Stimulated activated naive CD4-positive, alpha-beta T cell (primary cell): Measurements from ENCODE around the gene GOLGB1.

Experiments
- DNase-seq, 6 experiments: peaks; one replicate each; lab custom pipeline; 2025; lab: John Stamatoyannopoulos, UW

Gene GOLGB1

DNA sequence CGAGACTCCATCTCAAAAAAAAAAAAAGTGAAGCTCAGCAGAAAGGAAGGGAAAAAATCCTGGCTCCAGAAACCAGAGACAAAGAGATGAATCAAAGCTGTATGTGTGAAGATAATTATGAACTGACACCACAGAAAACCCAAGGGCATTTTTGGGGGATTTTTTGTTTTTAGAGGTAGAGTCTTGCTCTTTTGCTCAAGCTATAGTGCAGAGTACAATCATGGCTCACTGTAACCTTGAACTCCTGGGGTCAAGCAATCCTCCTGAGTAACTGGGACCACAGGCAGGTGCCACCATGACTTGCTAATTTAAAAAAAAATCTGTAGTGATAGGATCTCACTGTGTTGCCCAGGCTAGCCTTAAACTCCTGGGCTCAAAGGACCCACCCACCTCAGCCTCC lies 111.6 kb downstream of the GOLGB1 start:
- DNase-seq, result no peak

DNA sequence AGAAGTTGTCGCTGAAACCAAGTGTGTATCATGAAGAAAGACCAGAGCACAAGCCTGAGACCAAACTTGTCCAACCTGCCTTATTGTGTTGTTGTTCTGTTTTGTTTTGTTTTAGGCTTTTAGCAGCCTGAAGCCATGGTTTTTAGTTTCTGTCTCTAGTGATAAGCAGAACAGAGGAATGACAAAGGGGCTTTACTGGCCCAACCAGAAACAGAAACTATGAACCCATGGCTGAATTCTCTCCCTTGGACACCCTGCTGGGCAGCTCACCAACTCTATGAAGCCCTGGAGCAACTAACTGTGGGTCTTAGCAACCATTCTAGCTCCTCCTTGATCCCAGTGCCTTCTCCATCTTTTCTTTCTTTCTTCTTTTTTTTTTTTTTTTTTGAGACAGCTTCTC lies 119.2 kb downstream of the GOLGB1 start:
- no peak for DNase-seq

DNA sequence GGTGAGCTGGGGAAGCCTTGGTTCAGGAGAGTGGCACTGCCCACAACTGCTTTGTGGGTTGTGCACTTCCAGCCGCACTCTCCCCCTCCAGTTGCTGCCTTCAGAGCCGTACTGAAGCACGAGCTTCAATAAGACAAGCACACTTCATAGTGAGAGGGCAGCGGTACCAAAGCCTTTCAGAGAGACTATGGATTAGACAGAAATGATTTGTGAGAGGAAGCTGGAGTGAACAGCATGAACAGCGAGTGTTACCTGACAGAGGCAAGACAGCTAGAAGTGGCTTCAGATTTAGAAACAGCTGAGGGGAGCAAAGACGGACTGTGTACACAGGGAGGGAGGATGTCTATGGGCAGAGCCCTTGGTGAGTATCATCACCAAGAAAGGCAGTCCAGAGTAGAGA lies 119.9 kb downstream of the GOLGB1 start:
- no peak for DNase-seq

DNA sequence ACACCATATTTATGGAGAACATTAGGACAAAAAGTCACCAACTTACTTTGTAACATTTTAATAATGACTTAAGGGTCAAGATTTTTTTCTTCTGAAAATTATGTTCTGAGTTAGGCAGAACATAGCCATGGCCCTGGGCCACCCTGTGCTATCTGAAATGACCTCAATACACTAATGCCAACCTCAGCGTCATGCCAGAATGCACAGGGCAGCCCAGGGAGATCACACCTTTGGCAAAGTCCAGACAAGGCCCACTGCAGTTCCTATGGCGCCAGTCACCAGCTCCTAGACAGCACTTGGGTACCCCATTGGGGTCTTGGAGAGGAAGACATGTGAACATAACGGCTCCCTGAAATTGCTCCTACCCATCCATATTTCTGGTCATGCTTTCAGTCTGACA lies 121.9 kb downstream of the GOLGB1 start:
- DNase-seq, result no peak

DNA sequence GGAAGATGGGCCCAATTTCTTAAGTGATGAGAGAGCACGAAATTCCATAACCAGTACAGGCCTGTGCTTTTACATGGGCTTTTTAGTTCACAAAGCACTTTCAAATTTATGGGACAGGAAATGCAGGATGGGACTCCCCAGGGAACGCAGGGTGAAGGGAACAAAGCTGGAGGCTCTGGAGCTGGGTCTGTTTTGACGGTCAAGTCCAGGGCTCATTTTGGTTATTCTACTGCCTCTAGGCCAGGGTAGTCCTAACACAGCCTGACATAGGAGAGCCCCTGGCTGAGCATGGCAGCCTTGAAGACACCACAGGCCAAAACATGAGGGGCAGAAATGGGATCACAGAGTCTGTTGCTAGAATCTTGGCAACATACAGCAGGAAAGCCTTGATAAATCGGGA lies 122.3 kb downstream of the GOLGB1 start:
- no peak for DNase-seq

DNA sequence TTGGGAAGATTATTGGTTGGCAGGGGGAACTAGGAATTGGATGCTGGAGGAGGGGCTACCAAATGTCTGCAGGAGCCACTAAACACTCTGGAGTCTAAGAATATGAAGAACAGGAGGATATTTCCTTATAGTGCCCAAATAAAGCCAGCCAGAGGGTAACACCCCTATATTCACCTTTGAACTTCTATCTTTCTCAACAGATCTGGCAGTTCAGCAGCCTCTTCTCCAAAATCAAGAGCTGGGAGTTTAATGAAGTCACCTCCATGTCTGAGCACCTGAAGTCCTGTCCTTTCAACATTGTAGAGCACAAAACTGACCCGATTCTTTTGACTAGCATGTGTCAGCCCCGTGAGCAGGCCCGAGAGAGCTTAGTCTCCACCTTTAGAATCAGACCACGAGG lies 123.0 kb downstream of the GOLGB1 start:
- no peak for DNase-seq

DNA sequence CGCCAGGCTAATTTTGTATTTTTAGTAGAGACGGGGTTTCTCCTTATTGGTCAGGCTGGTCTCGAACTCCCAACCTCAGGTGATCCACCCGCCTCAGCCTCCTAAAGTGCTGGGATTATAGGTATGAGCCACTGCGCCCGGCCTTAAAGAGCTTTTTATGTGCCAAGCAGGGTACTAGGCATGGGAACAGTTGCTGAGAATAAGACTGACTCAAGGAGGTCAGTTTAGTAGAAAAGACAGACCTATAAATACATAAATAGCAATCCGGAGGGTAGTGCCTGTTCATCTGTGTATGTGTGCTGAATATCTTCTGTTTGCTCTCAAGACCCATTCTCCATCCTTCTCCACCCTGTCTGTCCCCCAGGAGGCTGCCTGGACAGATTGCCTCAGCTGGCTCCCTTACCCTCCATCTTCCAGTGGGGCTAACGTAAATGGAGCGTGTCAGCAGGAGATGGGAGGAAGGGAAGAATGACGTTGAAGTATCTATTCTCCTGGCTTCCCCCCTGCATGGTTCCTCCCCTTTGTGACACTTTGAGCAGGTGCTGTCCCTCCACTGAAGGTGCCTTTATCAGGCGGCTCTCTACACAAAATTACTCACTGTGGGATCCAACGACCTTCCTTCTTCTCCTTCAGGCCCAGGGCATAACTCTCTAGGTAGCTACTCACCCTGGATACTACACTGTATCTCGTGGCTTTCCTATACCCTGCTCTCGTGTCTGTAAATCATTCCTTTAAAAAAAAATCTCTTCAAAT lies 125.2 kb downstream of the GOLGB1 start:
- DNase-seq, result no peak

DNA sequence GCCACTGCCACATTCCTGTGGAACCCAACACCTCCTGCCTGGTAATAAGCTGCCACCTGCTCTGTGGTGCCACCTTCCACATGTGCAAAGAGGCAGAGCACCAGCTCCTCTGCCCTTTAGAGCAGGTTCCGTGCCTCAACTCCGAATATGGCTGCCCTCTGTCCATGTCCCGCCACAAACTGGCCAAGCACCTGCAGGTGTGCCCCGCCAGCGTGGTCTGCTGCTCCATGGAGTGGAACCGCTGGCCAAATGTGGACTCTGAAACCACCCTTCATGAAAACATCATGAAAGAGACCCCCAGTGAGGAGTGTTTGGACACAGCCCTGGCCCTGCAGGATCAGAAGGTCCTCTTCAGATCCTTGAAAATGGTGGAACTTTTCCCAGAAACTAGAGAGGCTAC lies 128.1 kb downstream of the GOLGB1 start:
- no peak for DNase-seq

DNA sequence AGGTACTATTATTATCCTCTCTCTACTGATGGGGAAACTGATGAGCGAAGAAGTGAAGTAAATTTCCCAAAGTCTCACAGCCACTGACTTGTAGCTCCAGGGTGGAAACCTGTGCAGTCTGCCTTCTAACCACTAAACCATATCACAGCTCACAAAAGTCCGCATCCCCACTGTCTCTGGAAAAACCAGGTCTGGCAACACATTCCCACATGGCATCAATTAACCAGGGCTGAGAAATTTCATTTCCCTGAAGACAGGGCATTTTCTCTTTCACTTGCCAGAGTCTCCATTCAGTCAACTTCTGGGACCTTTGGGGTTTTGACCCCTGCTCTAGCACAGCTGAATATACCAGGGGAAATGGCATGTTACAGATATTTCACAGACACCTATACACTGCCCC lies 129.8 kb downstream of the GOLGB1 start:
- no peak for DNase-seq
